IMR-90 (cell line): Measurements from ENCODE around the gene LYVE1. TPM values are rescaled to one million over a fixed set of nuclear protein-coding genes. Genes with fewer than 3 reads are reported as not detected.

Experiments
- ATAC-seq: fragments of 200-7000 bp; cut with Tn5 transposase; 2 replicates; pipeline ENCODE4 v1.9.1; 2020; ENCODE audit warnings: low read depth, mild to moderate bottlenecking, moderate library complexity
- BruUV-seq: library from RNA; stranded (reverse); fragments of 400-500 nt; replicated peaks from 2 replicates; lab custom pipeline; 2021; lab: Mats Ljungman, UMichigan
- CTCF ChIA-PET: fragments of 300-600 bp; formaldehyde crosslinking; extraction: SDS; loops from one replicate; lab custom pipeline; 2021; ENCODE audit warnings: antibody characterized with exemption; lab: Yijun Ruan, JAX
- POLR2A ChIA-PET: fragments of 300-600 bp; sonication (Branson Sonifier 250); formaldehyde crosslinking; loops from one replicate; lab custom pipeline; 2022; ENCODE audit warnings: antibody characterized with exemption; ENCODE audit not compliant: unreplicated experiment; lab: Charles Lee
- DNase-seq: peaks from one replicate; pipeline ENCODE4 v3.0.0; 2013
- H2AFZ ChIP-seq: replicated peaks from 2 replicates; pipeline ENCODE3; 2013; ENCODE audit warnings: low read length, mild to moderate bottlenecking; ENCODE audit not compliant: poor library complexity
- H2AK5ac ChIP-seq: 2 replicates; pipeline ENCODE4 v1.6.1; 2013; ENCODE audit warnings: low read depth, low read length, inconsistent platforms
- H2AK9ac ChIP-seq: replicated peaks from 2 replicates; pipeline ENCODE3; 2013; ENCODE audit warnings: mild to moderate bottlenecking, low read depth, low read length, moderate library complexity; ENCODE audit not compliant: poor library complexity
- H2BK120ac ChIP-seq: 2 replicates; pipeline ENCODE4 v1.6.1; 2013; ENCODE audit warnings: low read depth, low read length, inconsistent platforms
- H2BK15ac ChIP-seq: 3 replicates; pipeline ENCODE4 v1.6.1; 2013; ENCODE audit warnings: low read depth, low read length, inconsistent platforms
- H2BK20ac ChIP-seq: 2 replicates; pipeline ENCODE4 v1.6.1; 2013; ENCODE audit warnings: low read depth, mild to moderate bottlenecking, inconsistent platforms, low read length, moderate library complexity
- H2BK5ac ChIP-seq: 2 replicates; pipeline ENCODE4 v1.6.1; 2013; ENCODE audit warnings: mild to moderate bottlenecking, low read depth, low read length, inconsistent platforms; ENCODE audit not compliant: poor library complexity, severe bottlenecking
- H3K14ac ChIP-seq: replicated peaks from 2 replicates; pipeline ENCODE4 v1.6.1; 2013; ENCODE audit warnings: low read depth, low read length, inconsistent platforms
- H3K18ac ChIP-seq: 2 replicates; pipeline ENCODE4 v1.6.1; 2013; ENCODE audit warnings: low read depth, low read length, control low read depth
- H3K23ac ChIP-seq: 2 replicates; pipeline ENCODE4 v1.6.1; 2013; ENCODE audit warnings: low read depth, low read length, inconsistent platforms
- H3K27ac ChIP-seq: 2 replicates; pipeline ENCODE4 v1.5.1; 2013; ENCODE audit warnings: mild to moderate bottlenecking, control low read depth, low read length; ENCODE audit not compliant: insufficient read depth
- H3K27me3 ChIP-seq: 2 replicates; pipeline ENCODE4 v1.6.1; 2013; ENCODE audit warnings: low read length; ENCODE audit not compliant: control insufficient read depth, insufficient read depth
- H3K36me3 ChIP-seq: 2 replicates; pipeline ENCODE4 v1.6.1; 2013; ENCODE audit warnings: low read length, mixed read lengths; ENCODE audit not compliant: control insufficient read depth, insufficient read depth
- H3K4ac ChIP-seq: 2 replicates; pipeline ENCODE4 v1.6.1; 2013; ENCODE audit warnings: low read depth, low read length, inconsistent platforms
- H3K4me1 ChIP-seq: 2 replicates; pipeline ENCODE4 v1.6.1; 2013; ENCODE audit warnings: low read length, mixed read lengths; ENCODE audit not compliant: control insufficient read depth, insufficient read depth
- H3K4me2 ChIP-seq: 2 replicates; pipeline ENCODE4 v1.6.1; 2013; ENCODE audit warnings: low read depth, mild to moderate bottlenecking, control low read depth, low read length, moderate library complexity
- H3K4me3 ChIP-seq: 2 replicates; pipeline ENCODE4 v1.5.1; 2013; ENCODE audit warnings: low read depth, mild to moderate bottlenecking, control low read depth, low read length, moderate library complexity; ENCODE audit not compliant: insufficient read depth
- H3K56ac ChIP-seq: 2 replicates; pipeline ENCODE4 v1.6.1; 2013; ENCODE audit warnings: low read length, inconsistent platforms; ENCODE audit not compliant: insufficient read depth; ENCODE audit errors: extremely low read depth
- H3K79me1 ChIP-seq, 2 experiments: 2 replicates each; pipeline ENCODE4 v1.6.1; 2013; ENCODE audit warnings: low read length in 2 of 2, inconsistent platforms in 1 of 2, low read depth in 1 of 2
- H3K9ac ChIP-seq: 2 replicates; pipeline ENCODE4 v1.6.1; 2013; ENCODE audit warnings: low read depth, low read length, control low read depth
- H3K9me1 ChIP-seq: 2 replicates; pipeline ENCODE4 v1.6.1; 2013; ENCODE audit warnings: low read length, inconsistent platforms; ENCODE audit not compliant: insufficient read depth
- H3K9me3 ChIP-seq: 2 replicates; pipeline ENCODE4 v1.6.1; 2013; ENCODE audit warnings: low read length; ENCODE audit not compliant: control insufficient read depth, insufficient read depth
- H4K20me1 ChIP-seq: 2 replicates; pipeline ENCODE4 v1.6.1; 2013; ENCODE audit warnings: low read length, inconsistent platforms; ENCODE audit not compliant: insufficient read depth
- H4K5ac ChIP-seq: 2 replicates; pipeline ENCODE4 v1.6.1; 2013; ENCODE audit warnings: mild to moderate bottlenecking, low read depth, low read length, control low read depth
- H4K8ac ChIP-seq, 2 experiments: 2 replicates each; pipeline ENCODE4 v1.6.1; 2013; ENCODE audit warnings: low read depth in 2 of 2, low read length in 2 of 2, control low read depth in 1 of 2, inconsistent platforms in 1 of 2
- H4K91ac ChIP-seq: 2 replicates; pipeline ENCODE4 v1.6.1; 2013; ENCODE audit warnings: low read depth, low read length, inconsistent platforms; ENCODE audit not compliant: insufficient read depth
- BHLHE40 ChIP-seq: fragments of 150-350 bp; IDR thresholded peaks from 2 replicates; pipeline ENCODE4 v1.6.1; 2016; ENCODE audit warnings: mild to moderate bottlenecking, low read depth, low read length
- CEBPB ChIP-seq: IDR thresholded peaks from 2 replicates; pipeline ENCODE4 v1.6.1; 2012; ENCODE audit warnings: low read depth, low read length, improper control_type of control experiment
- FOS ChIP-seq: fragments of 150-350 bp; IDR thresholded peaks from 2 replicates; pipeline ENCODE4 v1.6.1; 2016; ENCODE audit warnings: low read depth, low read length
- MAFK ChIP-seq: IDR thresholded peaks from 2 replicates; pipeline ENCODE4 v1.6.1; 2012; ENCODE audit warnings: low read depth, low read length, improper control_type of control experiment
- MAZ ChIP-seq: IDR thresholded peaks from 2 replicates; pipeline ENCODE4 v1.6.1; 2012; ENCODE audit warnings: low read depth, mild to moderate bottlenecking, low read length, improper control_type of control experiment, moderate library complexity, borderline replicate concordance
- MXI1 ChIP-seq: IDR thresholded peaks from 2 replicates; pipeline ENCODE4 v1.6.1; 2012; ENCODE audit warnings: low read depth, mild to moderate bottlenecking, low read length, moderate library complexity, borderline replicate concordance
- NFE2L2 ChIP-seq: fragments of 150-350 bp; IDR thresholded peaks from 2 replicates; pipeline ENCODE4 v1.6.1; 2016; ENCODE audit warnings: low read depth, mild to moderate bottlenecking, low read length
- POLR2A ChIP-seq: IDR thresholded peaks from 2 replicates; pipeline ENCODE4 v1.6.1; 2012; ENCODE audit warnings: mild to moderate bottlenecking, low read depth, low read length
- RAD21 ChIP-seq: IDR thresholded peaks from 2 replicates; pipeline ENCODE4 v1.6.1; 2012; ENCODE audit warnings: low read length, improper control_type of control experiment
- RCOR1 ChIP-seq: IDR thresholded peaks from 2 replicates; pipeline ENCODE4 v1.6.1; 2012; ENCODE audit warnings: mild to moderate bottlenecking, low read length, improper control_type of control experiment; ENCODE audit not compliant: insufficient replicate concordance
- RFX5 ChIP-seq: IDR thresholded peaks from 2 replicates; pipeline ENCODE4 v1.8.0; 2012; ENCODE audit warnings: low read depth, mild to moderate bottlenecking, low read length, moderate library complexity
- SMC3 ChIP-seq: fragments of 150-350 bp; IDR thresholded peaks from 2 replicates; pipeline ENCODE4 v1.6.1; 2016; ENCODE audit warnings: low read depth, mild to moderate bottlenecking, antibody characterized with exemption, low read length, moderate library complexity
- WGBS, 2 experiments: methylation state at CpG; one replicate each; pipeline versions ENCODE4 v1.1.5 to v1.1.7; 2013; ENCODE audit warnings: missing lambda C conversion rate in 2 of 2; ENCODE audit not compliant: insufficient read length in 1 of 2; ENCODE audit errors: extremely low coverage in 2 of 2; 5-methylcytosine and 5-hydroxymethylcytosine counted together
- dilution Hi-C: fragments of 300-500 bp; cut with HindIII; formaldehyde crosslinking; loops from one replicate; pipeline ENCODE4 v1.14.3; 2018; ENCODE audit warnings: low sequenced_read_pairs; ENCODE audit not compliant: unreplicated experiment
- in situ Hi-C: fragments of 300-500 bp; cut with MboI; formaldehyde crosslinking; loops from 3 replicates; pipeline ENCODE4 v1.14.3; 2019; ENCODE audit warnings: low sequenced_read_pairs, inconsistent platforms, mixed read lengths
- intact Hi-C: fragments of 100-400 bp; cut with micrococcal nuclease; formaldehyde crosslinking; loops from 2 replicates; pipeline ENCODE4 v1.10.0; 2022
- polyA plus RNA-seq, 3 experiments: library from polyadenylated mRNA; depleted of rRNA; stranded (reverse); fragments of >200 nt; gene quantifications; 2 replicates each; pipeline ENCODE4 v1.2.3, GENCODE V29; 2012; ENCODE audit warnings: low replicate concordance in 1 of 3
- total RNA-seq: library from RNA; depleted of rRNA; stranded (reverse); fragments of >200 nt; gene quantifications from 2 replicates; pipeline ENCODE4 v1.2.3, GENCODE V29; 2012
- TF ChIP-seq, protein P1 (sequence below): fragments of 150-350 bp; IDR thresholded peaks from 2 replicates; pipeline ENCODE4 v1.6.1; 2017; ENCODE audit warnings: mild to moderate bottlenecking, antibody characterized with exemption, low read length, low read depth
- TF ChIP-seq, protein P2 (sequence below): conservative IDR thresholded peaks from 2 replicates; pipeline ENCODE4 v1.5.1; 2012; ENCODE audit warnings: mild to moderate bottlenecking, low read depth, low read length, improper control_type of control experiment
- TF ChIP-seq, protein P3 (sequence below): fragments of 150-350 bp; IDR thresholded peaks from 2 replicates; pipeline ENCODE4 v1.6.1; 2016; ENCODE audit warnings: low read depth, mild to moderate bottlenecking, low read length, moderate library complexity, borderline replicate concordance

Gene LYVE1
- total and polyA plus RNA-seq, 2 of the 4 experiments (the other 2 are of a cell fraction) = not detected

DNA sequence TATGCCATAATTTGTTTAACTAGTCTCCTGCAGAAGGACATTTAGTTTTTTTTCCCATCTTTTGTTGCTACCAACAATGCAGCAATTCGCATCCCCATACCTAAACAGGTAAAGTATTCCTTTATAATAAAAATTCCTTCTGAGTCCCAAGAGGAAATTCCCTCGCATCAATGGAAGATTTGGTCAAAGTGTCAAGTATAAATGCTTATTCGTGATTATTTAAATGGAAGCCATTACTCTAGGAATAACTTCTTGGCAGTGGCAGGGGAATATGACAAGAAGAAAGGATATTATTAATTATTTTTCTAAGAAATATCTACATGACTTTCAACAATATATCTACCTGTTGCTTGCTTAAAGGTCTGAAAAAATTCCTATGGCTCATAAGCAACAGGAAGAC is 53.0 kb downstream of the LYVE1 start:
- Histone ChIP-seq H3K56ac (no peak overlapping the region), H2AK9ac (no peak overlapping the region), H3K27me3 (no peaks in the 10 kb centered on the region), H2BK15ac (no peak overlapping the region), H3K4me2 (no peak overlapping the region), H2BK5ac (no peak overlapping the region), H2BK120ac (no peak overlapping the region), H2BK20ac (no peak overlapping the region), H4K8ac (no peak overlapping the region), H3K23ac (no peak overlapping the region), H3K9me1 (0 out of 2 replicates have a peak, but pooled peaks cover 11% of the 10 kb centered on the region), H3K14ac (no peak overlapping the region), H3K9me3 (no peaks in the 10 kb centered on the region), H3K4me1 (peaks cover 4% of the 10 kb centered on the region; the same call in 1 of the 2 replicates), H3K4ac (no peak overlapping the region), H2AK5ac (no peak overlapping the region), H3K36me3 (peaks cover 18% of the 10 kb centered on the region), H3K9ac (no peak overlapping the region), H2AFZ (no peak overlapping the region), H3K18ac (no peak overlapping the region), H3K79me1 (peaks cover 0 to 18% of the 10 kb centered on the region in 2 experiments; a peak in 3 of 4 replicates), H4K5ac (no peak overlapping the region), H3K27ac (no peak overlapping the region), H4K20me1 (no peaks in the 10 kb centered on the region), H4K91ac (no peak overlapping the region), H3K4me3 (no peak overlapping the region)
- DNase-seq = no peak
- intact Hi-C loops (no loop called here), dilution Hi-C loops (loop anchor here (25.0 kb wide), 1 partner anchor 222 kb away; no protein-coding TSS in a partner anchor), in situ Hi-C loops (no loop called here)
- TF ChIP-seq POLR2A (no peak), NFE2L2 (no peak), RCOR1 (no peak), MXI1 (no peak), MAZ (no peak), SMC3 (no peak), RFX5 (no peak), RAD21 (no peak), FOS (no peak), BHLHE40 (no peak), CEBPB (no peak), MAFK (no peak)
- TF ChIP-seq, protein P1, sequence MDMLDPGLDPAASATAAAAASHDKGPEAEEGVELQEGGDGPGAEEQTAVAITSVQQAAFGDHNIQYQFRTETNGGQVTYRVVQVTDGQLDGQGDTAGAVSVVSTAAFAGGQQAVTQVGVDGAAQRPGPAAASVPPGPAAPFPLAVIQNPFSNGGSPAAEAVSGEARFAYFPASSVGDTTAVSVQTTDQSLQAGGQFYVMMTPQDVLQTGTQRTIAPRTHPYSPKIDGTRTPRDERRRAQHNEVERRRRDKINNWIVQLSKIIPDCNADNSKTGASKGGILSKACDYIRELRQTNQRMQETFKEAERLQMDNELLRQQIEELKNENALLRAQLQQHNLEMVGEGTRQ = no peak
- TF ChIP-seq, protein P2, sequence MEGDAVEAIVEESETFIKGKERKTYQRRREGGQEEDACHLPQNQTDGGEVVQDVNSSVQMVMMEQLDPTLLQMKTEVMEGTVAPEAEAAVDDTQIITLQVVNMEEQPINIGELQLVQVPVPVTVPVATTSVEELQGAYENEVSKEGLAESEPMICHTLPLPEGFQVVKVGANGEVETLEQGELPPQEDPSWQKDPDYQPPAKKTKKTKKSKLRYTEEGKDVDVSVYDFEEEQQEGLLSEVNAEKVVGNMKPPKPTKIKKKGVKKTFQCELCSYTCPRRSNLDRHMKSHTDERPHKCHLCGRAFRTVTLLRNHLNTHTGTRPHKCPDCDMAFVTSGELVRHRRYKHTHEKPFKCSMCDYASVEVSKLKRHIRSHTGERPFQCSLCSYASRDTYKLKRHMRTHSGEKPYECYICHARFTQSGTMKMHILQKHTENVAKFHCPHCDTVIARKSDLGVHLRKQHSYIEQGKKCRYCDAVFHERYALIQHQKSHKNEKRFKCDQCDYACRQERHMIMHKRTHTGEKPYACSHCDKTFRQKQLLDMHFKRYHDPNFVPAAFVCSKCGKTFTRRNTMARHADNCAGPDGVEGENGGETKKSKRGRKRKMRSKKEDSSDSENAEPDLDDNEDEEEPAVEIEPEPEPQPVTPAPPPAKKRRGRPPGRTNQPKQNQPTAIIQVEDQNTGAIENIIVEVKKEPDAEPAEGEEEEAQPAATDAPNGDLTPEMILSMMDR = no peak
- TF ChIP-seq, protein P3, sequence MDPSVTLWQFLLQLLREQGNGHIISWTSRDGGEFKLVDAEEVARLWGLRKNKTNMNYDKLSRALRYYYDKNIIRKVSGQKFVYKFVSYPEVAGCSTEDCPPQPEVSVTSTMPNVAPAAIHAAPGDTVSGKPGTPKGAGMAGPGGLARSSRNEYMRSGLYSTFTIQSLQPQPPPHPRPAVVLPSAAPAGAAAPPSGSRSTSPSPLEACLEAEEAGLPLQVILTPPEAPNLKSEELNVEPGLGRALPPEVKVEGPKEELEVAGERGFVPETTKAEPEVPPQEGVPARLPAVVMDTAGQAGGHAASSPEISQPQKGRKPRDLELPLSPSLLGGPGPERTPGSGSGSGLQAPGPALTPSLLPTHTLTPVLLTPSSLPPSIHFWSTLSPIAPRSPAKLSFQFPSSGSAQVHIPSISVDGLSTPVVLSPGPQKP = no peak
- no TSS peak for BruUV-seq
- WGBS, 2 experiments = no CpG with 5 or more reads among the region's 3 CpGs
- POLR2A ChIA-PET = no interaction called here
- CTCF ChIA-PET = no interaction called here
- ATAC-seq = no peak
